Measurements from ENCODE around the gene HTR7. TPM values are rescaled to one million over a fixed set of nuclear protein-coding genes. Genes with fewer than 3 reads are reported as not detected.

The HTR7 gene
- total RNA-seq, 2 donors from 2014 or later, result not detected

DNA sequence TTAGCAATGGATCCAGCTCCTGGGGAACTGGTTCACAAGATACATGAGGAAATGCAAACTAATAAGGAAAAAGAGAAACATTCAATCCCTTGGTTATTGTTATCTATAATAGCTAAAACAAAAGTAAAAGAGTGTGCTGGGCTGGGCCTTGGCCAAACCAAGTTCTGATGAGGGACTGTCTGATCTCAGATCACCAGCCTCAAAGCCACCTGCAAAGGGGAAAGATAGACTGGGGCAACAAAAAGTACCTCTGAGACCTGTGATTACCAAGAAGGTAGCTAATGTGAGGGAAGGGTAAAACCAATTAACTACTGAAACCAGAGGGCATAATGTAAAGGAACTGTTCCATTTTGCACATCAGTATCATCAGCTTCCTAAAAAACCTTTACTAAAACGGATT is 51.2 kb downstream of the HTR7 start:
- intact Hi-C loops (cut with DNase I), result no loop called here

DNA sequence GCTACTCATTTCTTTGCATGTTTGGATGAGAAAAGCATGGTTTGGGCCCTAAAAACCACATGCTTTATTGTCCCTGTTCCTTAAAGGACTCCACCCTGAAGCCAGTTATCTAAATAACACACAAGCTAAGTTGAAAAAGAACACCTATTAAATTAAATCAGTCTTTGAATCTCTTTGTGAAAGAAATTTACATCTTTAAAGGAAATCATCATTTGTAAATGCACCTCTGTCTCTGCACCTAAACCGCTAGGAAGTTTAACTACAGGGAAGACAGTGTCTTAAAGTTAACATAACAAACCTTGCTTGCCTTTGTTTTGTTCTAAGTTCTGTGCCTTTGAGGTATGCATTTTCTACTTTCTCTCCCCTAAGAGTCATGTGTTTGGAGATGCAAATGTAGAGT is 52.6 kb downstream of the HTR7 start:
- ATAC-seq (no peak), DNase-seq (no peak)
- no peak overlapping the region for H3K4me3 ChIP-seq
- intact Hi-C loops (cut with DNase I), result no loop called here
- H3K36me3 ChIP-seq (replicated peaks in 1 of 2; ENCODE audit: insufficient read depth in 1 of 2, low read depth in 2 of 2), result no peaks in the 10 kb centered on the region
- TF ChIP-seq, protein P1, sequence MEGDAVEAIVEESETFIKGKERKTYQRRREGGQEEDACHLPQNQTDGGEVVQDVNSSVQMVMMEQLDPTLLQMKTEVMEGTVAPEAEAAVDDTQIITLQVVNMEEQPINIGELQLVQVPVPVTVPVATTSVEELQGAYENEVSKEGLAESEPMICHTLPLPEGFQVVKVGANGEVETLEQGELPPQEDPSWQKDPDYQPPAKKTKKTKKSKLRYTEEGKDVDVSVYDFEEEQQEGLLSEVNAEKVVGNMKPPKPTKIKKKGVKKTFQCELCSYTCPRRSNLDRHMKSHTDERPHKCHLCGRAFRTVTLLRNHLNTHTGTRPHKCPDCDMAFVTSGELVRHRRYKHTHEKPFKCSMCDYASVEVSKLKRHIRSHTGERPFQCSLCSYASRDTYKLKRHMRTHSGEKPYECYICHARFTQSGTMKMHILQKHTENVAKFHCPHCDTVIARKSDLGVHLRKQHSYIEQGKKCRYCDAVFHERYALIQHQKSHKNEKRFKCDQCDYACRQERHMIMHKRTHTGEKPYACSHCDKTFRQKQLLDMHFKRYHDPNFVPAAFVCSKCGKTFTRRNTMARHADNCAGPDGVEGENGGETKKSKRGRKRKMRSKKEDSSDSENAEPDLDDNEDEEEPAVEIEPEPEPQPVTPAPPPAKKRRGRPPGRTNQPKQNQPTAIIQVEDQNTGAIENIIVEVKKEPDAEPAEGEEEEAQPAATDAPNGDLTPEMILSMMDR (IDR thresholded peaks at IDR 0.05), result no peak
- no peak for TF ChIP-seq POLR2A (IDR thresholded peaks at IDR 0.05)
- 52 to 53% methylated on average over 1 of the region's 1 CpG for WGBS, 2 donors
- no peaks in the 10 kb centered on the region for H3K27me3 ChIP-seq
- H3K4me1 ChIP-seq, result no peaks in the 10 kb centered on the region
- peaks cover 0 to 6% (median 0%) of the 10 kb centered on the region in 3 donors for H3K9me3 ChIP-seq
- no peak overlapping the region for H3K27ac ChIP-seq

More for the DNA sequence above, 51.2 kb downstream of the HTR7 start:
- Histone ChIP-seq H3K4me3 (no peak overlapping the region), H3K4me1 (no peaks in the 10 kb centered on the region), H3K27me3 (no peaks in the 10 kb centered on the region), H3K36me3 (replicated peaks in 1 of 2; ENCODE audit: insufficient read depth in 1 of 2, low read depth in 2 of 2) (no peaks in the 10 kb centered on the region), H3K9me3 (peaks cover 0 to 6% (median 0%) of the 10 kb centered on the region in 3 donors), H3K27ac (no peak overlapping the region)
- DNase-seq, result no peak
- TF ChIP-seq POLR2A (IDR thresholded peaks at IDR 0.05), result no peak
- TF ChIP-seq, protein P1 (IDR thresholded peaks at IDR 0.05), result no peak
- WGBS, 2 donors, result 43% methylated on average over 1 of the region's 1 CpG
- ATAC-seq, result no peak

DNA sequence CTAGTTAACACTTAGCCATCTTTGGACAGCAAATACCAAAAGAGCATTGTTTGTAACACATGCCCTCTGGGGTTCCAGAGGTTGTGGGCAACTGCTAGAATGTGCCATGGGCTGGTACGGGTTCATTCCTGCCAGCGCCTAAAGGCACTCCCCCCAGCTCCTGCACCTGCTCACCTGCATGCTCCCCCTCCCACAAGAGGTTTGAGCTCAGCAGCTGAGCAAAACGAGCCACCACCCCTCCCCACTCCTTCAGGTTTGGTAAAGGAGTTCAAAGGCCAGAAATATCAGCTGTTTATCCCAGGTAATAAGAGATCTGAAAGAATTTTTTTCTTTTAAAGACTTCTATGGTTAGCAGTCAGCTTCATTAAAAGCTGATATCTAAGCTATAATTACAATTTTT is 53.5 kb downstream of the HTR7 start:
- intact Hi-C loops (cut with DNase I), result no loop called here
- TF ChIP-seq, protein P1 (IDR thresholded peaks at IDR 0.05), result no peak
- TF ChIP-seq POLR2A (IDR thresholded peaks at IDR 0.05), result no peak
- H3K4me3 ChIP-seq, result no peak overlapping the region
- no peak overlapping the region for H3K27ac ChIP-seq
- ATAC-seq (no peak), DNase-seq (no peak)
- 57 to 59% methylated on average over 3 of the region's 3 CpGs for WGBS, 2 donors
- no peaks in the 10 kb centered on the region for H3K36me3 ChIP-seq (replicated peaks in 1 of 2; ENCODE audit: insufficient read depth in 1 of 2, low read depth in 2 of 2)
- no peaks in the 10 kb centered on the region for H3K27me3 ChIP-seq
- H3K9me3 ChIP-seq, result peaks cover 0 to 6% (median 0%) of the 10 kb centered on the region in 3 donors
- no peaks in the 10 kb centered on the region for H3K4me1 ChIP-seq

DNA sequence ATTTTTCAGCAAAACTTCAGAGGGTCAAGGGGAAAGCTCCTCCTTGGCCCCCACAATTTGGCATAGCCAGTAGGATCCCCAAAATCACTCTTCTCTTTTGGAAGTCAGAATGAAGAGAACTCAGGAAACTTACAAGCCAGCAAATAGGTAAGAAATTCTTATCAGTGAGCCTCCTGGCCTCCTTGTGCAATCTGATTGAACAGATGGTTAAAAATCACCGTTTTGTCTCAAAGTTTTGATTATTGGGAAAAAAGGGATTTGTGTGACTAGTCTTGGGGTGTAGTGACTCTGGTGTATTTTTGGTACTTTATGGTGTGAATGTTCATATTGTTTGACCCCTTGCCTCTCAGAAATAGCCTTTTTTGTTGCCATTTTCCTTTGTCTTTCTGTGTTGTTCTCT is 56.2 kb downstream of the HTR7 start:
- DNase-seq (no peak), ATAC-seq (no peak)
- Histone ChIP-seq H3K27me3 (no peaks in the 10 kb centered on the region), H3K36me3 (replicated peaks in 1 of 2; ENCODE audit: insufficient read depth in 1 of 2, low read depth in 2 of 2) (no peaks in the 10 kb centered on the region), H3K4me3 (no peak overlapping the region), H3K27ac (no peak overlapping the region), H3K9me3 (peaks cover 0 to 6% (median 0%) of the 10 kb centered on the region in 3 donors), H3K4me1 (no peaks in the 10 kb centered on the region)
- intact Hi-C loops (cut with DNase I), result no loop called here
- TF ChIP-seq, protein P1 (IDR thresholded peaks at IDR 0.05), result no peak
- no peak for TF ChIP-seq POLR2A (IDR thresholded peaks at IDR 0.05)
- WGBS, 2 donors, result 40 to 44% methylated on average over 1 of the region's 1 CpG

DNA sequence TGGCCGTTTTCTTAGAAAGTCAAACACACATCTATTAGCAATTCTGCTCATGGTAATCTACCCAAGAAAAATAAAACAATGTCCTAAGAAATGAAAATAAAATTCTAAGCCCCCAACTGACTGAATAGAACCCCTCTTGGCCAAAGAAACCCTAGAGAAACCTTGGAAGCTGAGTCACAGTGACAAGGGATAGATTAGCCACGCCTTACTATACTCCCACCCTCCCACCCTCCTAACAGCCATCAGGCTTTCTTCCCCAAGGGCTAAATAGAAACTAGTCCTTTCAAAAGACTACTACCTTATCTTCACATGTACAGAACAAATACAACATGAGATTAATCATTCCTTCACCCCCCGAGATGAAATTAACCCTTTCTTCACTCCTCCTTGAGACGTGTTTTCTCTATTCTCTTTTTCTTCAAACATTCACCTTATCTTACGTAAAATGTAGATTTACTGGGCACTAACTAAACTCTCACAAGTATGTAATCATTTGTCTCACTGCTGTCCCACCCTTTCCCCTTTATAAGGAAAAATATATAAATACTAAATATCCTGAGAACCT is 57.5 kb downstream of the HTR7 start:
- Histone ChIP-seq H3K36me3 (replicated peaks in 1 of 2; ENCODE audit: insufficient read depth in 1 of 2, low read depth in 2 of 2) (no peaks in the 10 kb centered on the region), H3K9me3 (peaks cover 0 to 6% (median 0%) of the 10 kb centered on the region in 3 donors), H3K27me3 (no peaks in the 10 kb centered on the region), H3K4me3 (no peak overlapping the region), H3K4me1 (no peaks in the 10 kb centered on the region), H3K27ac (no peak overlapping the region)
- intact Hi-C loops (cut with DNase I), result no loop called here
- ATAC-seq, result no peak
- no peak for TF ChIP-seq POLR2A (IDR thresholded peaks at IDR 0.05)
- TF ChIP-seq, protein P1 (IDR thresholded peaks at IDR 0.05), result no peak
- DNase-seq, result no peak
- 42 to 45% methylated on average over 5 of the region's 5 CpGs for WGBS, 2 donors

Measured in body of pancreas (tissue), 4 donors.